Neural cell (in vitro differentiated cells): ENCODE data around the gene NOD1. TPM values are rescaled to one million over a fixed set of nuclear protein-coding genes. Genes with fewer than 3 reads are reported as not detected.

Experiments
- H2AFZ ChIP-seq: fragments of 200-600, 300-800 bp; sonication (generic), shearing (Covaris generic); 2 replicates; pipeline ENCODE4 v1.6.0; 2014; ENCODE audit warnings: low read depth, mild to moderate bottlenecking, antibody characterized with exemption, low read length, moderate library complexity
- H3F3A ChIP-seq: fragments of 200-600 bp; shearing (Covaris generic); 2 replicates; pipeline ENCODE4 v1.6.1; 2016; ENCODE audit warnings: mild to moderate bottlenecking, moderate library complexity, mixed read lengths, antibody characterized with exemption, low read length; ENCODE audit not compliant: insufficient read depth, poor library complexity, severe bottlenecking
- H3K27ac ChIP-seq: fragments of 200-600, 300-800 bp; sonication (generic), shearing (Covaris generic); 2 replicates; pipeline ENCODE4 v1.5.1; 2014; ENCODE audit warnings: mild to moderate bottlenecking, low read length, moderate library complexity
- H3K27me3 ChIP-seq: fragments of 300-800, 200-600 bp; sonication (generic), shearing (Covaris generic); 2 replicates; pipeline ENCODE4 v1.6.0; 2014; ENCODE audit warnings: mild to moderate bottlenecking, low read depth, low read length, moderate library complexity; ENCODE audit not compliant: insufficient read depth
- H3K36me3 ChIP-seq: fragments of 300-800, 200-600 bp; sonication (generic), shearing (Covaris generic); 2 replicates; pipeline ENCODE4 v1.5.1; 2014; ENCODE audit warnings: mild to moderate bottlenecking, antibody characterized with exemption, low read length, moderate library complexity; ENCODE audit not compliant: insufficient read depth
- H3K4me2 ChIP-seq: fragments of 300-800, 200-600 bp; sonication (generic), shearing (Covaris generic); 2 replicates; pipeline ENCODE4 v1.6.0; 2014; ENCODE audit warnings: mild to moderate bottlenecking, low read length
- H3K4me3 ChIP-seq: fragments of 300-800, 200-600 bp; sonication (generic), shearing (Covaris generic); 2 replicates; pipeline ENCODE4 v1.5.1; 2014; ENCODE audit warnings: mild to moderate bottlenecking, low read length, moderate library complexity
- H3K79me2 ChIP-seq: fragments of 200-600 bp; shearing (Covaris generic); replicated peaks from 2 replicates; pipeline ENCODE4 v1.6.0; 2014; ENCODE audit warnings: mild to moderate bottlenecking, low read length, moderate library complexity; ENCODE audit not compliant: insufficient read depth
- H3K9ac ChIP-seq: fragments of 300-800, 200-600 bp; sonication (generic), shearing (Covaris generic); 2 replicates; pipeline ENCODE4 v1.6.1; 2016; ENCODE audit warnings: mild to moderate bottlenecking, low read length, mixed read lengths
- H3K9me2 ChIP-seq: fragments of 200-600 bp; shearing (Covaris generic); 2 replicates; pipeline ENCODE4 v1.6.1; 2016; ENCODE audit warnings: mild to moderate bottlenecking, low read length, mixed read lengths; ENCODE audit not compliant: insufficient read depth
- H3K9me3 ChIP-seq: fragments of 200-600, 300-800 bp; sonication (generic), shearing (Covaris generic); 2 replicates; pipeline ENCODE4 v1.6.1; 2016; ENCODE audit warnings: mild to moderate bottlenecking, mixed run types, low read length, moderate library complexity, mixed read lengths
- H4K20me1 ChIP-seq: fragments of 200-600 bp; shearing (Covaris generic); 2 replicates; pipeline ENCODE4 v1.6.1; 2016; ENCODE audit warnings: mild to moderate bottlenecking, mixed run types; ENCODE audit not compliant: insufficient read depth
- CTCF ChIP-seq: fragments of 450-650 bp; IDR thresholded peaks from 2 replicates; pipeline ENCODE4 v1.5.1; 2014; ENCODE audit warnings: antibody characterized with exemption, mild to moderate bottlenecking, moderate library complexity; ENCODE audit not compliant: poor library complexity, severe bottlenecking
- EP300 ChIP-seq: fragments of 450-650 bp; conservative IDR thresholded peaks from 2 replicates; pipeline ENCODE4 v1.6.1; 2014; ENCODE audit warnings: antibody characterized with exemption, mild to moderate bottlenecking, moderate library complexity; ENCODE audit not compliant: poor library complexity, severe bottlenecking
- EZH2 ChIP-seq: fragments of 200-600, 300-800 bp; shearing (Covaris generic), sonication (generic); IDR thresholded peaks from 2 replicates; pipeline ENCODE4 v1.6.1; 2014; ENCODE audit warnings: antibody characterized with exemption, low read length, borderline replicate concordance, mild to moderate bottlenecking; ENCODE audit not compliant: insufficient read depth, poor library complexity, severe bottlenecking
- MXI1 ChIP-seq: fragments of 450-650 bp; conservative IDR thresholded peaks from 2 replicates; pipeline ENCODE4 v1.6.1; 2014; ENCODE audit warnings: antibody characterized with exemption, mild to moderate bottlenecking; ENCODE audit not compliant: poor library complexity, severe bottlenecking
- POLR2AphosphoS5 ChIP-seq: IDR thresholded peaks from 2 replicates; pipeline ENCODE4 v1.6.1; 2012
- RAD21 ChIP-seq: fragments of 450-650 bp; conservative IDR thresholded peaks from 2 replicates; pipeline ENCODE4 v1.6.1; 2014; ENCODE audit warnings: antibody characterized with exemption, mild to moderate bottlenecking, moderate library complexity
- REST ChIP-seq: IDR thresholded peaks from 2 replicates; pipeline ENCODE4 v1.6.1; 2012; ENCODE audit warnings: borderline replicate concordance
- SMC3 ChIP-seq: fragments of 450-650 bp; conservative IDR thresholded peaks from 2 replicates; pipeline ENCODE4 v1.6.1; 2014; ENCODE audit warnings: antibody characterized with exemption, mild to moderate bottlenecking, moderate library complexity; ENCODE audit not compliant: poor library complexity
- TAF1 ChIP-seq: IDR thresholded peaks from 2 replicates; pipeline ENCODE4 v1.6.1; 2012; ENCODE audit warnings: low read depth
- polyA plus RNA-seq: library from polyadenylated mRNA; depleted of rRNA; stranded (reverse); fragments of >200 nt; gene quantifications from 2 replicates; pipeline ENCODE4 v1.2.3, GENCODE V29; 2014

Gene NOD1
- polyA plus RNA-seq, 1 donor from 2014 or later = 0.43 TPM

- H3K9ac ChIP-seq = no peak overlapping the region
- H3K4me3 ChIP-seq = no peak overlapping the region
- H3K36me3 ChIP-seq = no peaks in the 10 kb centered on the region
- no peaks in the 10 kb centered on the region for H4K20me1 ChIP-seq
- H3K79me2 ChIP-seq = no peaks in the 10 kb centered on the region
- no peaks in the 10 kb centered on the region for H3K9me3 ChIP-seq
- no peaks in the 10 kb centered on the region for H3K27me3 ChIP-seq
- H2AFZ ChIP-seq = no peak overlapping the region
- TF ChIP-seq TAF1 (no peak), POLR2AphosphoS5 (no peak), MXI1 (no peak), REST (no peak), EZH2 (no peak), SMC3 (no peak), RAD21 (no peak), EP300 (no peak), CTCF (no peak)
- no peaks in the 10 kb centered on the region for H3K9me2 ChIP-seq
- no peaks in the 10 kb centered on the region for H3F3A ChIP-seq
- H3K27ac ChIP-seq = no peak overlapping the region
- H3K4me2 ChIP-seq = no peak overlapping the region
These were observed 14.6 kb upstream of the NOD1 start for GRCh38 chr7:30493228-30493627.

- Histone ChIP-seq H3K27ac (no peak overlapping the region), H3K79me2 (no peaks in the 10 kb centered on the region), H3K27me3 (no peaks in the 10 kb centered on the region), H3K9me3 (no peaks in the 10 kb centered on the region), H3F3A (no peaks in the 10 kb centered on the region), H4K20me1 (no peaks in the 10 kb centered on the region), H3K36me3 (no peaks in the 10 kb centered on the region), H3K4me3 (no peak overlapping the region), H3K9me2 (no peaks in the 10 kb centered on the region), H3K9ac (no peak overlapping the region), H3K4me2 (no peak overlapping the region), H2AFZ (no peak overlapping the region)
- TF ChIP-seq POLR2AphosphoS5 (no peak), TAF1 (no peak), EP300 (no peak), REST (no peak), SMC3 (no peak), MXI1 (no peak), CTCF (no peak)
These were observed 12.8 kb upstream of the NOD1 start for GRCh38 chr7:30491417-30491816.
